Gastrocnemius medialis (tissue), 4 donors: ENCODE results near the gene MARCO.

Experiments used
- POLR2A ChIP-seq, 2 donors: fragments of 450-650 bp; IDR thresholded peaks; one replicate each; pipeline ENCODE4 v1.6.1; 2017; ENCODE audit warnings: antibody characterized with exemption in 2 of 2, mild to moderate bottlenecking in 2 of 2, moderate library complexity in 2 of 2
- TF ChIP-seq, protein P1 (sequence below), 5 experiments: fragments of 450-650 bp in 3 of 5; fragments of 200-600 bp in 2 of 5; sonication (generic) in 2 of 5; IDR thresholded peaks in 4 of 5; conservative IDR thresholded peaks in 1 of 5; 1 replicate in 4 of 5; 2 replicates in 1 of 5; pipeline ENCODE4 v1.5.1; 2016 to 2019; ENCODE audit warnings: antibody characterized with exemption in 5 of 5, mild to moderate bottlenecking in 3 of 5, moderate library complexity in 3 of 5

DNA sequence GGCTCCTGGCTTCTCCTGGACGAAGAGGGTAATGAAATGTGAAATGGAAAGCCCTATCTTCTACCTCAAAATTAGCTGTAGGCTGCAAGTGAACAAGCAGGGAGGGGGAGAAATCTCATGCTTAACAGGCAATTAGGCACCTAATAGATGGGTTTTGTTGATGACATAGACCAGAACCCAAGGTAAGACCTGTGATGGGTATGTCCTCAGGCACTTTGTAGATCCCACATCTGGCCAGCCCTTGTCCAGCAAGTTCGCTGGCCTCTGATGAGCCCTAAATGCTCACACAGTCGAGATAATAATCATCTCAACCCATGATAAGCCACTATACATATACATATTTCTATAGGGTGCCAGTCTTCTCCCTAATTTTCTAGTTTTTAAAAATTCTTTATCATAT lies 82.6 kb downstream of the MARCO start:
- TF ChIP-seq POLR2A (IDR thresholded peaks at IDR 0.05), result no peak
- TF ChIP-seq, protein P1, sequence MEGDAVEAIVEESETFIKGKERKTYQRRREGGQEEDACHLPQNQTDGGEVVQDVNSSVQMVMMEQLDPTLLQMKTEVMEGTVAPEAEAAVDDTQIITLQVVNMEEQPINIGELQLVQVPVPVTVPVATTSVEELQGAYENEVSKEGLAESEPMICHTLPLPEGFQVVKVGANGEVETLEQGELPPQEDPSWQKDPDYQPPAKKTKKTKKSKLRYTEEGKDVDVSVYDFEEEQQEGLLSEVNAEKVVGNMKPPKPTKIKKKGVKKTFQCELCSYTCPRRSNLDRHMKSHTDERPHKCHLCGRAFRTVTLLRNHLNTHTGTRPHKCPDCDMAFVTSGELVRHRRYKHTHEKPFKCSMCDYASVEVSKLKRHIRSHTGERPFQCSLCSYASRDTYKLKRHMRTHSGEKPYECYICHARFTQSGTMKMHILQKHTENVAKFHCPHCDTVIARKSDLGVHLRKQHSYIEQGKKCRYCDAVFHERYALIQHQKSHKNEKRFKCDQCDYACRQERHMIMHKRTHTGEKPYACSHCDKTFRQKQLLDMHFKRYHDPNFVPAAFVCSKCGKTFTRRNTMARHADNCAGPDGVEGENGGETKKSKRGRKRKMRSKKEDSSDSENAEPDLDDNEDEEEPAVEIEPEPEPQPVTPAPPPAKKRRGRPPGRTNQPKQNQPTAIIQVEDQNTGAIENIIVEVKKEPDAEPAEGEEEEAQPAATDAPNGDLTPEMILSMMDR (IDR thresholded peaks at IDR 0.05 in 4 of 5, conservative IDR thresholded peaks at IDR 0.05 in 1 of 5), result no peak
